GM23338 (cell line): ENCODE results near the gene SPNS3. TPM values are rescaled to one million over a fixed set of nuclear protein-coding genes. Genes with fewer than 3 reads are reported as not detected.

Experiments
- ATAC-seq: fragments of 200-7000 bp; cut with Tn5 transposase; 3 replicates; pipeline ENCODE4 v1.9.1; 2020
- DNase-seq: peaks from one replicate; pipeline ENCODE4 v3.0.0-alpha.2; 2015; ENCODE audit warnings: low spot score
- H2AFZ ChIP-seq: fragments of 200-600 bp; sonication (generic); 2 replicates; pipeline ENCODE4 v1.8.0; 2016; ENCODE audit warnings: antibody characterized with exemption, mild to moderate bottlenecking, moderate library complexity
- H3F3A ChIP-seq: fragments of 200-600 bp; sonication (generic); replicated peaks from 2 replicates; pipeline ENCODE4 v1.8.0; 2017; ENCODE audit warnings: antibody characterized with exemption, mixed run types, low read depth
- H3K27ac ChIP-seq: fragments of 200-600 bp; sonication (generic); 2 replicates; pipeline ENCODE4 v1.6.1; 2016; ENCODE audit warnings: low read depth
- H3K27me3 ChIP-seq: fragments of 200-600 bp; sonication (generic); 2 replicates; pipeline ENCODE4 v1.8.0; 2016; ENCODE audit warnings: mild to moderate bottlenecking, mixed run types, moderate library complexity; ENCODE audit not compliant: insufficient read depth
- H3K36me3 ChIP-seq: fragments of 200-600 bp; sonication (generic); 2 replicates; pipeline ENCODE4 v1.8.0; 2016; ENCODE audit warnings: mild to moderate bottlenecking; ENCODE audit not compliant: insufficient read depth
- H3K4me1 ChIP-seq: fragments of 200-600 bp; sonication (generic); 2 replicates; pipeline ENCODE4 v1.8.0; 2016; ENCODE audit warnings: mild to moderate bottlenecking, moderate library complexity; ENCODE audit not compliant: insufficient read depth
- H3K4me2 ChIP-seq: fragments of 200-600 bp; sonication (generic); 2 replicates; pipeline ENCODE4 v1.7.1; 2017; ENCODE audit warnings: mixed run types
- H3K4me3 ChIP-seq: fragments of 200-600 bp; sonication (generic); 2 replicates; pipeline ENCODE4 v1.6.1; 2016; ENCODE audit warnings: mixed run types
- H3K79me2 ChIP-seq: fragments of 200-600 bp; sonication (generic); replicated peaks from 2 replicates; pipeline ENCODE4 v1.8.0; 2017; ENCODE audit warnings: mild to moderate bottlenecking; ENCODE audit not compliant: insufficient read depth
- H3K9me2 ChIP-seq: fragments of 200-600 bp; sonication (generic); 2 replicates; pipeline ENCODE4 v1.8.0; 2017; ENCODE audit not compliant: insufficient read depth
- H4K20me1 ChIP-seq: fragments of 200-600 bp; sonication (generic); replicated peaks from 2 replicates; pipeline ENCODE4 v1.8.0; 2017; ENCODE audit warnings: mild to moderate bottlenecking; ENCODE audit not compliant: insufficient read depth
- H3K27ac Mint-ChIP-seq: 2 replicates; pipeline ENCODE4 v1.8.0; 2020; ENCODE audit warnings: inconsistent platforms, mild to moderate bottlenecking, moderate library complexity, mixed read lengths
- H3K27me3 Mint-ChIP-seq: 3 replicates; pipeline ENCODE4 v1.8.0; 2022; ENCODE audit warnings: low read depth, mild to moderate bottlenecking, moderate library complexity, mixed read lengths, inconsistent platforms; ENCODE audit not compliant: insufficient read depth, poor library complexity
- H3K36me3 Mint-ChIP-seq: 3 replicates; pipeline ENCODE4 v1.8.0; 2021; ENCODE audit warnings: low read depth, mild to moderate bottlenecking, inconsistent platforms, moderate library complexity, mixed read lengths
- H3K4me1 Mint-ChIP-seq: 3 replicates; pipeline ENCODE4 v1.8.0; 2020; ENCODE audit warnings: mild to moderate bottlenecking, inconsistent platforms, mixed read lengths
- H3K4me3 Mint-ChIP-seq: 3 replicates; pipeline ENCODE4 v1.8.0; 2021; ENCODE audit warnings: moderate library complexity, mild to moderate bottlenecking, inconsistent platforms, mixed read lengths
- H3K9me3 Mint-ChIP-seq: 3 replicates; pipeline ENCODE4 v1.8.0; 2020; ENCODE audit warnings: moderate library complexity, mild to moderate bottlenecking, inconsistent platforms, mixed read lengths
- CREB1 ChIP-seq: fragments of 250-450 bp; sonication (Bioruptor Pico); IDR thresholded peaks from 2 replicates; pipeline ENCODE4 v1.5.0; 2020; ENCODE audit warnings: low read depth, mild to moderate bottlenecking, moderate library complexity
- EZH2 ChIP-seq: fragments of 200-600 bp; sonication (generic); IDR thresholded peaks from one replicate; pipeline ENCODE4 v1.8.0; 2017; ENCODE audit warnings: antibody characterized with exemption, mild to moderate bottlenecking, low read depth; ENCODE audit not compliant: unreplicated experiment
- EZH2phosphoT487 ChIP-seq: fragments of 200-600 bp; sonication (generic); IDR thresholded peaks from one replicate; pipeline ENCODE4 v1.8.1; 2018; ENCODE audit warnings: antibody characterized with exemption; ENCODE audit not compliant: unreplicated experiment
- JUNB ChIP-seq: IDR thresholded peaks from one replicate; pipeline ENCODE4 v1.6.1; 2016; ENCODE audit warnings: antibody characterized with exemption; ENCODE audit not compliant: unreplicated experiment
- NANOG ChIP-seq: IDR thresholded peaks from 2 replicates; pipeline ENCODE4 v1.6.1; 2016; ENCODE audit warnings: antibody characterized with exemption, borderline replicate concordance
- POLR2AphosphoS5 ChIP-seq: IDR thresholded peaks from 2 replicates; pipeline ENCODE4 v1.6.1; 2016; ENCODE audit warnings: antibody characterized with exemption, low read depth
- STAT1 ChIP-seq: IDR thresholded peaks from one replicate; pipeline ENCODE4 v1.6.1; 2016; ENCODE audit warnings: antibody characterized with exemption; ENCODE audit not compliant: unreplicated experiment
- ZNF114 ChIP-seq: fragments of 250-450 bp; sonication (Bioruptor Pico); IDR thresholded peaks from 2 replicates; pipeline ENCODE4 v1.5.0; 2020; ENCODE audit warnings: mild to moderate bottlenecking, moderate library complexity
- ZNF331 ChIP-seq: fragments of 250-450 bp; sonication (Bioruptor Pico); IDR thresholded peaks from 2 replicates; pipeline ENCODE4 v1.5.0; 2020; ENCODE audit warnings: low read depth, mild to moderate bottlenecking, moderate library complexity
- polyA plus RNA-seq: library from polyadenylated mRNA; unstranded; fragments of >200 nt; fragmentation: Nextera tagmentation; extraction: Ambion mirVana; gene quantifications from 2 replicates; pipeline ENCODE4 v1.2.1, GENCODE V29; 2016
- total RNA-seq: library from RNA; depleted of rRNA; stranded (reverse); fragments of >200 nt; shearing (Covaris generic); gene quantifications from 2 replicates; pipeline ENCODE4 v1.2.3, GENCODE V29; 2014
- TF ChIP-seq, protein P1 (sequence below): IDR thresholded peaks from one replicate; pipeline ENCODE4 v1.6.1; 2018; ENCODE audit warnings: antibody characterized with exemption; ENCODE audit not compliant: unreplicated experiment
- TF ChIP-seq, protein P2 (sequence below): IDR thresholded peaks from 2 replicates; pipeline ENCODE4 v1.6.1; 2016; ENCODE audit warnings: antibody characterized with exemption

SPNS3 gene
- total and polyA plus RNA-seq, 2 experiments from 2014 or later: not detected

- Histone ChIP-seq H3K4me2 (no peak overlapping the region), H3K27ac (no peak overlapping the region), H3F3A (no peaks in the 10 kb centered on the region), H2AFZ (no peak overlapping the region), H3K27me3 (peaks cover under 1% of the 10 kb centered on the region; the same call in 1 of the 2 replicates), H3K36me3 (no peaks in the 10 kb centered on the region), H3K4me1 (no peaks in the 10 kb centered on the region), H3K4me3 (no peak overlapping the region), H3K9me2 (no peaks in the 10 kb centered on the region), H3K79me2 (no peaks in the 10 kb centered on the region), H4K20me1 (no peaks in the 10 kb centered on the region)
- H3K9me3 Mint-ChIP-seq: no peaks in the 10 kb centered on the region; the same call in 2 of the 3 replicates
- TF ChIP-seq ZNF114 (CRISPR knock-in tag): no peak
- TF ChIP-seq ZNF331: no peak
- TF ChIP-seq POLR2AphosphoS5: no peak
- TF ChIP-seq STAT1: no peak
- TF ChIP-seq CREB1 (CRISPR knock-in tag): no peak
- TF ChIP-seq, protein P1, sequence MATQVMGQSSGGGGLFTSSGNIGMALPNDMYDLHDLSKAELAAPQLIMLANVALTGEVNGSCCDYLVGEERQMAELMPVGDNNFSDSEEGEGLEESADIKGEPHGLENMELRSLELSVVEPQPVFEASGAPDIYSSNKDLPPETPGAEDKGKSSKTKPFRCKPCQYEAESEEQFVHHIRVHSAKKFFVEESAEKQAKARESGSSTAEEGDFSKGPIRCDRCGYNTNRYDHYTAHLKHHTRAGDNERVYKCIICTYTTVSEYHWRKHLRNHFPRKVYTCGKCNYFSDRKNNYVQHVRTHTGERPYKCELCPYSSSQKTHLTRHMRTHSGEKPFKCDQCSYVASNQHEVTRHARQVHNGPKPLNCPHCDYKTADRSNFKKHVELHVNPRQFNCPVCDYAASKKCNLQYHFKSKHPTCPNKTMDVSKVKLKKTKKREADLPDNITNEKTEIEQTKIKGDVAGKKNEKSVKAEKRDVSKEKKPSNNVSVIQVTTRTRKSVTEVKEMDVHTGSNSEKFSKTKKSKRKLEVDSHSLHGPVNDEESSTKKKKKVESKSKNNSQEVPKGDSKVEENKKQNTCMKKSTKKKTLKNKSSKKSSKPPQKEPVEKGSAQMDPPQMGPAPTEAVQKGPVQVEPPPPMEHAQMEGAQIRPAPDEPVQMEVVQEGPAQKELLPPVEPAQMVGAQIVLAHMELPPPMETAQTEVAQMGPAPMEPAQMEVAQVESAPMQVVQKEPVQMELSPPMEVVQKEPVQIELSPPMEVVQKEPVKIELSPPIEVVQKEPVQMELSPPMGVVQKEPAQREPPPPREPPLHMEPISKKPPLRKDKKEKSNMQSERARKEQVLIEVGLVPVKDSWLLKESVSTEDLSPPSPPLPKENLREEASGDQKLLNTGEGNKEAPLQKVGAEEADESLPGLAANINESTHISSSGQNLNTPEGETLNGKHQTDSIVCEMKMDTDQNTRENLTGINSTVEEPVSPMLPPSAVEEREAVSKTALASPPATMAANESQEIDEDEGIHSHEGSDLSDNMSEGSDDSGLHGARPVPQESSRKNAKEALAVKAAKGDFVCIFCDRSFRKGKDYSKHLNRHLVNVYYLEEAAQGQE: no peak
- no peak for TF ChIP-seq EZH2
- no peak for TF ChIP-seq EZH2phosphoT487
- TF ChIP-seq, protein P2, sequence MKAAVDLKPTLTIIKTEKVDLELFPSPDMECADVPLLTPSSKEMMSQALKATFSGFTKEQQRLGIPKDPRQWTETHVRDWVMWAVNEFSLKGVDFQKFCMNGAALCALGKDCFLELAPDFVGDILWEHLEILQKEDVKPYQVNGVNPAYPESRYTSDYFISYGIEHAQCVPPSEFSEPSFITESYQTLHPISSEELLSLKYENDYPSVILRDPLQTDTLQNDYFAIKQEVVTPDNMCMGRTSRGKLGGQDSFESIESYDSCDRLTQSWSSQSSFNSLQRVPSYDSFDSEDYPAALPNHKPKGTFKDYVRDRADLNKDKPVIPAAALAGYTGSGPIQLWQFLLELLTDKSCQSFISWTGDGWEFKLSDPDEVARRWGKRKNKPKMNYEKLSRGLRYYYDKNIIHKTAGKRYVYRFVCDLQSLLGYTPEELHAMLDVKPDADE: no peak
- no peak for DNase-seq
- H3K27ac Mint-ChIP-seq: no peak overlapping the region
- peaks cover 31% of the 10 kb centered on the region for H3K27me3 Mint-ChIP-seq
- H3K4me1 Mint-ChIP-seq: peaks cover 5% of the 10 kb centered on the region; the same call in 2 of the 3 replicates
- no peak overlapping the region for H3K4me3 Mint-ChIP-seq
- no peaks in the 10 kb centered on the region for H3K36me3 Mint-ChIP-seq
- ATAC-seq: no peak
Observed at GRCh38 chr17:4506892-4507291, 73.2 kb downstream of the SPNS3 start.

DNA sequence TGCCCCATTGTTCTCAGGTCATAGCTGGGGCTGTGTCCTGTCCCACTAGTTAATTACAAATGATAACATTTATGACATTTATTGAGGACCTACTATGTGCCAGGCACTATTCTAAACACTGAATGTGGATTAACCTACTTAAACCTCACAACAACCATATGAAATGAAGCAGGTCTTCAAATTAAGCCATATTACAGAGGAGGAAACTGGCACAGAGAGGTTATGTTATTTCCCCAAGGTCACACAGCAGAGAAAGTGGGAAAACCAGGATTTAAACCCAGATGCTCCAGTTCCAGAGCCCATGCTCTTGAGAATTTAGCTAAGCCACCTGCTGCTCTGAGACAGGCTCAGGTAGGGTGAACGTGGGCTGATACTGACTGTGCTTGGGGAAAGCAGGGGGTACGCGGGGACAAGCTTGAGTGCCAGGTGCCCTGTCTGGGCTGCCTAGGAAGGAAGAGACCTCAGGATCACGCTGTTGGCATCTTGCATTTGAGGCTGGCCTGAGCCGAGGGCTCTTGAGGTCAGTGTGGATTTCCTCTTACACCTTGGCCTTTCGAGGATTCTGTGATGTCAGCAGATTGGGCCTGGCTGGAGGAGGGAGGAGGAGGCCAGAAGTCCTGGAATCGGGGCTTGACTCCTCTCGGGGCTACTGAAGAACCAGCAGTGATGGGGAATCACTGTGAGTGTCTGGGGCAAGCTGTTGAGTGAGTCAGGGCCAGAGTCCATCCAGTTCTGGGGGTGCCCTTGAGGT is 73.8 kb downstream of the SPNS3 start:
- Histone ChIP-seq H3K4me1 (no peaks in the 10 kb centered on the region), H3K79me2 (no peaks in the 10 kb centered on the region), H3K27ac (no peak overlapping the region), H3K4me3 (no peak overlapping the region), H3K36me3 (no peaks in the 10 kb centered on the region), H3F3A (no peaks in the 10 kb centered on the region), H2AFZ (no peak overlapping the region), H3K9me2 (no peaks in the 10 kb centered on the region), H3K27me3 (no peaks in the 10 kb centered on the region), H4K20me1 (no peaks in the 10 kb centered on the region), H3K4me2 (no peak overlapping the region)
- H3K9me3 Mint-ChIP-seq: no peaks in the 10 kb centered on the region; the same call in 2 of the 3 replicates
- H3K4me1 Mint-ChIP-seq: peaks cover 5% of the 10 kb centered on the region; the same call in 2 of the 3 replicates
- H3K4me3 Mint-ChIP-seq: no peak overlapping the region; the same call in 2 of the 3 replicates
- H3K27ac Mint-ChIP-seq: no peak overlapping the region
- peaks cover 31% of the 10 kb centered on the region for H3K27me3 Mint-ChIP-seq
- no peak for DNase-seq
- H3K36me3 Mint-ChIP-seq: no peaks in the 10 kb centered on the region
- no peak for ATAC-seq
- TF ChIP-seq, protein P1: no peak
- TF ChIP-seq CREB1 (CRISPR knock-in tag) (no peak), ZNF331 (no peak), ZNF114 (CRISPR knock-in tag) (no peak), POLR2AphosphoS5 (no peak), STAT1 (no peak), JUNB (no peak), NANOG (no peak)
- TF ChIP-seq, protein P2: no peak
